ENCODE data around the gene MROH8.

DNA sequence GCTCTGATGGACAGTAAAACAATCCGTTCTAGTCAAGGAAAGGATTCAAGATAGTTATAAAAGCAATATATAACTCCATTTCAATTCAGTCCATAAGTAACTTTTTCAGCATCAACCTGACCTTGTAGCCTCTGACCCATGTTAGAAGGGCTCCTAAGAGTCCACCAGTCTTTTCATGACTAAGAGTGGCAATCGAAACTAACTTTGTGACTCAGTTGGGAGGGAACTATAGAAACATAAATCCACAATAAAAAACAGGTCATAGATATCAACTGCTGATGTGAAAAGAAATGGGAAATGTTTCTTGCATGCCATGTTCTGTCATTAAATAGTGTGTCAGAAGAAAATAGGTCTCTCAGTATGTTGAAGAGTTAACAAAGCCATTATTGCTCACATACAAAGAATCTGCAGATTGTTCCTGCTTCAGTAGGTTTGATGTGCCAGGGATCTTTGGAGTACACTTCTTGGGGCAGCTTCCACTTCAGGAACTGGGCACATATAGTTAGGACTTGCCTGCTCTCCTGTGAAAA lies 67.4 kb downstream of the MROH8 start:
- TF ChIP-seq RAD21 (IDR thresholded peaks at IDR 0.05; ENCODE audit: low read length) (no peak), TEAD4 (IDR thresholded peaks at IDR 0.05; ENCODE audit: borderline replicate concordance, insufficient read depth) (no peak), GABPA (IDR thresholded peaks at IDR 0.05; ENCODE audit: low read depth) (no peak), POLR2AphosphoS5 (IDR thresholded peaks at IDR 0.05; ENCODE audit: low read depth, low read length) (no peak), RCOR1 (IDR thresholded peaks at IDR 0.05; ENCODE audit: low read length) (no peak), EP300 (IDR thresholded peaks at IDR 0.05; ENCODE audit: borderline replicate concordance in 1 of 2, low read depth in 1 of 2, low read length in 1 of 2) (no peak)
- TF ChIP-seq, protein P1, sequence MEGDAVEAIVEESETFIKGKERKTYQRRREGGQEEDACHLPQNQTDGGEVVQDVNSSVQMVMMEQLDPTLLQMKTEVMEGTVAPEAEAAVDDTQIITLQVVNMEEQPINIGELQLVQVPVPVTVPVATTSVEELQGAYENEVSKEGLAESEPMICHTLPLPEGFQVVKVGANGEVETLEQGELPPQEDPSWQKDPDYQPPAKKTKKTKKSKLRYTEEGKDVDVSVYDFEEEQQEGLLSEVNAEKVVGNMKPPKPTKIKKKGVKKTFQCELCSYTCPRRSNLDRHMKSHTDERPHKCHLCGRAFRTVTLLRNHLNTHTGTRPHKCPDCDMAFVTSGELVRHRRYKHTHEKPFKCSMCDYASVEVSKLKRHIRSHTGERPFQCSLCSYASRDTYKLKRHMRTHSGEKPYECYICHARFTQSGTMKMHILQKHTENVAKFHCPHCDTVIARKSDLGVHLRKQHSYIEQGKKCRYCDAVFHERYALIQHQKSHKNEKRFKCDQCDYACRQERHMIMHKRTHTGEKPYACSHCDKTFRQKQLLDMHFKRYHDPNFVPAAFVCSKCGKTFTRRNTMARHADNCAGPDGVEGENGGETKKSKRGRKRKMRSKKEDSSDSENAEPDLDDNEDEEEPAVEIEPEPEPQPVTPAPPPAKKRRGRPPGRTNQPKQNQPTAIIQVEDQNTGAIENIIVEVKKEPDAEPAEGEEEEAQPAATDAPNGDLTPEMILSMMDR (IDR thresholded peaks at IDR 0.05): no peak
- TF ChIP-seq, protein P2, sequence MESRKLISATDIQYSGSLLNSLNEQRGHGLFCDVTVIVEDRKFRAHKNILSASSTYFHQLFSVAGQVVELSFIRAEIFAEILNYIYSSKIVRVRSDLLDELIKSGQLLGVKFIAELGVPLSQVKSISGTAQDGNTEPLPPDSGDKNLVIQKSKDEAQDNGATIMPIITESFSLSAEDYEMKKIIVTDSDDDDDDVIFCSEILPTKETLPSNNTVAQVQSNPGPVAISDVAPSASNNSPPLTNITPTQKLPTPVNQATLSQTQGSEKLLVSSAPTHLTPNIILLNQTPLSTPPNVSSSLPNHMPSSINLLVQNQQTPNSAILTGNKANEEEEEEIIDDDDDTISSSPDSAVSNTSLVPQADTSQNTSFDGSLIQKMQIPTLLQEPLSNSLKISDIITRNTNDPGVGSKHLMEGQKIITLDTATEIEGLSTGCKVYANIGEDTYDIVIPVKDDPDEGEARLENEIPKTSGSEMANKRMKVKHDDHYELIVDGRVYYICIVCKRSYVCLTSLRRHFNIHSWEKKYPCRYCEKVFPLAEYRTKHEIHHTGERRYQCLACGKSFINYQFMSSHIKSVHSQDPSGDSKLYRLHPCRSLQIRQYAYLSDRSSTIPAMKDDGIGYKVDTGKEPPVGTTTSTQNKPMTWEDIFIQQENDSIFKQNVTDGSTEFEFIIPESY (IDR thresholded peaks at IDR 0.05; ENCODE audit: borderline replicate concordance, low read depth): no peak
- TF ChIP-seq, protein P3, sequence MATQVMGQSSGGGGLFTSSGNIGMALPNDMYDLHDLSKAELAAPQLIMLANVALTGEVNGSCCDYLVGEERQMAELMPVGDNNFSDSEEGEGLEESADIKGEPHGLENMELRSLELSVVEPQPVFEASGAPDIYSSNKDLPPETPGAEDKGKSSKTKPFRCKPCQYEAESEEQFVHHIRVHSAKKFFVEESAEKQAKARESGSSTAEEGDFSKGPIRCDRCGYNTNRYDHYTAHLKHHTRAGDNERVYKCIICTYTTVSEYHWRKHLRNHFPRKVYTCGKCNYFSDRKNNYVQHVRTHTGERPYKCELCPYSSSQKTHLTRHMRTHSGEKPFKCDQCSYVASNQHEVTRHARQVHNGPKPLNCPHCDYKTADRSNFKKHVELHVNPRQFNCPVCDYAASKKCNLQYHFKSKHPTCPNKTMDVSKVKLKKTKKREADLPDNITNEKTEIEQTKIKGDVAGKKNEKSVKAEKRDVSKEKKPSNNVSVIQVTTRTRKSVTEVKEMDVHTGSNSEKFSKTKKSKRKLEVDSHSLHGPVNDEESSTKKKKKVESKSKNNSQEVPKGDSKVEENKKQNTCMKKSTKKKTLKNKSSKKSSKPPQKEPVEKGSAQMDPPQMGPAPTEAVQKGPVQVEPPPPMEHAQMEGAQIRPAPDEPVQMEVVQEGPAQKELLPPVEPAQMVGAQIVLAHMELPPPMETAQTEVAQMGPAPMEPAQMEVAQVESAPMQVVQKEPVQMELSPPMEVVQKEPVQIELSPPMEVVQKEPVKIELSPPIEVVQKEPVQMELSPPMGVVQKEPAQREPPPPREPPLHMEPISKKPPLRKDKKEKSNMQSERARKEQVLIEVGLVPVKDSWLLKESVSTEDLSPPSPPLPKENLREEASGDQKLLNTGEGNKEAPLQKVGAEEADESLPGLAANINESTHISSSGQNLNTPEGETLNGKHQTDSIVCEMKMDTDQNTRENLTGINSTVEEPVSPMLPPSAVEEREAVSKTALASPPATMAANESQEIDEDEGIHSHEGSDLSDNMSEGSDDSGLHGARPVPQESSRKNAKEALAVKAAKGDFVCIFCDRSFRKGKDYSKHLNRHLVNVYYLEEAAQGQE (IDR thresholded peaks at IDR 0.05; ENCODE audit: low read depth, low read length): no peak
